Vagina (tissue), 2 donors: ENCODE results near the gene SPRYD4.

Experiments used
- POLR2A ChIP-seq, 2 donors: fragments of 450-650 bp; IDR thresholded peaks; one replicate each; pipeline ENCODE4 v1.6.1; 2017; ENCODE audit warnings: antibody characterized with exemption in 2 of 2, mild to moderate bottlenecking in 2 of 2, moderate library complexity in 2 of 2
- TF ChIP-seq, protein P1 (sequence below), 3 experiments: fragments of 450-650 bp in 2 of 3; fragments of 200-600 bp in 1 of 3; sonication (generic) in 1 of 3; IDR thresholded peaks; one replicate each; pipeline ENCODE4 v1.5.1; 2017 to 2019; ENCODE audit warnings: antibody characterized with exemption in 3 of 3, mild to moderate bottlenecking in 2 of 3, moderate library complexity in 2 of 3

DNA sequence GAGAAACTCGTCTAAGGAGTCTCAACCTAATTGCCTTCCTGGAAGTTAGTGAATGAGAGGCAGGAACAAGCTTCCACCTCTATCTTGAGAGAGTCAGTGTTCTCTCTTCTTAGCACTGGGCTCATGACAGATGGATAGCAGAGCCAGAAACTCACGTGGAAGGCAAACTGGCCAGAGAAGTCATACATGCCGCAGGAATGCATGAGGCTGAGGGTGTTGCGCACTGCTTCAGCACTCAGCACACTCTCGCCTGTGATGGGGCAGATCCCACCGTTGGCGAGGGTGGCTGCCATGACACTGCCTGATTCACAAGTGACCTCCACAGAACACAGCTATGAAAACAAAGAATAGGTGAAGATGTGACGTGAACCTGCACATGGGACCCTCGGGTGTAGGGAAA, 6.0 kb downstream of the SPRYD4 start:
- TF ChIP-seq, protein P1, sequence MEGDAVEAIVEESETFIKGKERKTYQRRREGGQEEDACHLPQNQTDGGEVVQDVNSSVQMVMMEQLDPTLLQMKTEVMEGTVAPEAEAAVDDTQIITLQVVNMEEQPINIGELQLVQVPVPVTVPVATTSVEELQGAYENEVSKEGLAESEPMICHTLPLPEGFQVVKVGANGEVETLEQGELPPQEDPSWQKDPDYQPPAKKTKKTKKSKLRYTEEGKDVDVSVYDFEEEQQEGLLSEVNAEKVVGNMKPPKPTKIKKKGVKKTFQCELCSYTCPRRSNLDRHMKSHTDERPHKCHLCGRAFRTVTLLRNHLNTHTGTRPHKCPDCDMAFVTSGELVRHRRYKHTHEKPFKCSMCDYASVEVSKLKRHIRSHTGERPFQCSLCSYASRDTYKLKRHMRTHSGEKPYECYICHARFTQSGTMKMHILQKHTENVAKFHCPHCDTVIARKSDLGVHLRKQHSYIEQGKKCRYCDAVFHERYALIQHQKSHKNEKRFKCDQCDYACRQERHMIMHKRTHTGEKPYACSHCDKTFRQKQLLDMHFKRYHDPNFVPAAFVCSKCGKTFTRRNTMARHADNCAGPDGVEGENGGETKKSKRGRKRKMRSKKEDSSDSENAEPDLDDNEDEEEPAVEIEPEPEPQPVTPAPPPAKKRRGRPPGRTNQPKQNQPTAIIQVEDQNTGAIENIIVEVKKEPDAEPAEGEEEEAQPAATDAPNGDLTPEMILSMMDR (IDR thresholded peaks at IDR 0.05): no peak
- no peak for TF ChIP-seq POLR2A (IDR thresholded peaks at IDR 0.05)
